Left ventricle myocardium inferior (tissue), 1 donor: Measurements from ENCODE around the gene LPA. TPM values are rescaled to one million over a fixed set of nuclear protein-coding genes. Genes with fewer than 3 reads are reported as not detected.
A peak's percentile ranks its signal among the peaks of the same experiment; 100 is the strongest.
"Not testable (repeated sequence)": the region's sequence is repeated elsewhere in the genome, so short reads cannot be mapped to it uniquely, and the experiment has no call there.

Experiments used
- DNase-seq: peaks from one replicate; pipeline ENCODE4 v3.0.0-alpha.2; 2020
- H3K27ac ChIP-seq: fragments of 200-600 bp; replicated peaks from 2 replicates; pipeline ENCODE4 v1.8.0; 2021
- H3K27me3 ChIP-seq: fragments of 200-600 bp; 2 replicates; pipeline ENCODE4 v1.8.0; 2021; ENCODE audit warnings: low read depth
- H3K36me3 ChIP-seq: fragments of 200-600 bp; 2 replicates; pipeline ENCODE4 v1.8.0; 2021
- H3K4me1 ChIP-seq: fragments of 200-600 bp; 2 replicates; pipeline ENCODE4 v1.8.0; 2021
- H3K4me3 ChIP-seq: fragments of 200-600 bp; 2 replicates; pipeline ENCODE4 v1.8.0; 2021; ENCODE audit warnings: mild to moderate bottlenecking, moderate library complexity
- H3K9me3 ChIP-seq: fragments of 200-600 bp; replicated peaks from 2 replicates; pipeline ENCODE4 v1.8.0; 2021
- CTCF ChIP-seq: fragments of 200-600 bp; IDR thresholded peaks from 2 replicates; pipeline ENCODE4 v1.8.0; 2021; ENCODE audit warnings: antibody characterized with exemption, mild to moderate bottlenecking, borderline replicate concordance
- intact Hi-C: fragments of 100-400 bp; cut with micrococcal nuclease; formaldehyde crosslinking; loops from one replicate; pipeline ENCODE4 v1.11.0; 2022
- total RNA-seq: library from RNA; stranded (reverse); fragmentation: NEBNext Ultra II Directional; extraction: Animal tissue kit (Norgen Biotek cat#: 25700); gene quantifications from one replicate; pipeline ENCODE4 v1.2.1, GENCODE V29; 2021
- donor health status: DM: no; HTN: yes; CAD: no; lungs with severe emphysema.

The LPA gene
- total RNA-seq, 1 donor from 2014 or later: not detected

- no peak for DNase-seq
- H3K36me3 ChIP-seq: no peaks in the 10 kb centered on the region
- H3K4me1 ChIP-seq: peaks cover 6% of the 10 kb centered on the region
- H3K27ac ChIP-seq: no peak overlapping the region
- H3K27me3 ChIP-seq: peaks cover 24% of the 10 kb centered on the region
- no peak overlapping the region for H3K4me3 ChIP-seq
- no peak for TF ChIP-seq CTCF
- intact Hi-C loops: no loop called here
- peaks cover 8% of the 10 kb centered on the region for H3K9me3 ChIP-seq
These were observed 14.2 kb upstream of the LPA start for GRCh38 chr6:160678230-160678629.

- H3K27ac ChIP-seq, intact Hi-C loops, H3K4me1 ChIP-seq, DNase-seq, H3K4me3 ChIP-seq, H3K36me3 ChIP-seq: not testable (repeated sequence)
- Histone ChIP-seq H3K27me3 (peaks cover 24% of the 10 kb centered on the region), H3K9me3 (peaks cover 23% of the 10 kb centered on the region)
These were observed 12.3 kb upstream of the LPA start for GRCh38 chr6:160676418-160676817.

- Histone ChIP-seq H3K27me3 (peaks cover 44% of the 10 kb centered on the region), H3K27ac (no peak overlapping the region), H3K36me3 (no peaks in the 10 kb centered on the region), H3K4me1 (no peaks in the 10 kb centered on the region), H3K9me3 (peaks cover 19% of the 10 kb centered on the region), H3K4me3 (no peak overlapping the region)
- intact Hi-C loops: no loop called here
- no peak for TF ChIP-seq CTCF
- no peak for DNase-seq
These were observed 4.5 kb upstream of the LPA start for GRCh38 chr6:160668589-160668988.

- DNase-seq: no peak
- no peaks in the 10 kb centered on the region for H3K36me3 ChIP-seq
- intact Hi-C loops: no loop called here
These were observed 3.8 kb upstream of the LPA start for GRCh38 chr6:160667639-160668481.

GRCh38 chr6:160662842-160663241 is 1.2 kb downstream of the LPA start:
- intact Hi-C loops: no loop called here
- H3K9me3 ChIP-seq: peaks cover 10% of the 10 kb centered on the region
- no peak for TF ChIP-seq CTCF
- no peak overlapping the region for H3K4me3 ChIP-seq
- DNase-seq: no peak
- no peak overlapping the region for H3K27ac ChIP-seq
- H3K36me3 ChIP-seq: no peaks in the 10 kb centered on the region
- no peaks in the 10 kb centered on the region for H3K4me1 ChIP-seq
- H3K27me3 ChIP-seq: peaks cover 69% of the 10 kb centered on the region

More at GRCh38 chr6:160667639-160668481, 3.8 kb upstream of the LPA start:
- peak; percentile 49 for TF ChIP-seq CTCF
- peaks cover 12% of the 10 kb centered on the region for H3K9me3 ChIP-seq
- H3K27me3 ChIP-seq: peaks cover 50% of the 10 kb centered on the region
- H3K4me3 ChIP-seq: no peak overlapping the region
- no peaks in the 10 kb centered on the region for H3K4me1 ChIP-seq
- H3K27ac ChIP-seq: no peak overlapping the region

- no peak for DNase-seq
- no peak for TF ChIP-seq CTCF
- intact Hi-C loops: no loop called here
- H3K36me3 ChIP-seq: no peaks in the 10 kb centered on the region
- no peaks in the 10 kb centered on the region for H3K4me1 ChIP-seq
- H3K4me3 ChIP-seq: no peak overlapping the region
- peaks cover 14% of the 10 kb centered on the region for H3K9me3 ChIP-seq
- no peak overlapping the region for H3K27ac ChIP-seq
- H3K27me3 ChIP-seq: peaks cover 65% of the 10 kb centered on the region
These were observed 1.6 kb downstream of the LPA start for GRCh38 chr6:160662429-160662828.
